GM19351 (cell line): ENCODE measurements around the gene CXCL12.

Source experiments
- ATAC-seq: cut with Tn5 transposase; IDR thresholded peaks from one replicate; pipeline ENCODE4 v1.9.1; 2021; ENCODE audit warnings: mild to moderate bottlenecking, moderate library complexity; ENCODE audit not compliant: unreplicated experiment

CXCL12 gene

DNA sequence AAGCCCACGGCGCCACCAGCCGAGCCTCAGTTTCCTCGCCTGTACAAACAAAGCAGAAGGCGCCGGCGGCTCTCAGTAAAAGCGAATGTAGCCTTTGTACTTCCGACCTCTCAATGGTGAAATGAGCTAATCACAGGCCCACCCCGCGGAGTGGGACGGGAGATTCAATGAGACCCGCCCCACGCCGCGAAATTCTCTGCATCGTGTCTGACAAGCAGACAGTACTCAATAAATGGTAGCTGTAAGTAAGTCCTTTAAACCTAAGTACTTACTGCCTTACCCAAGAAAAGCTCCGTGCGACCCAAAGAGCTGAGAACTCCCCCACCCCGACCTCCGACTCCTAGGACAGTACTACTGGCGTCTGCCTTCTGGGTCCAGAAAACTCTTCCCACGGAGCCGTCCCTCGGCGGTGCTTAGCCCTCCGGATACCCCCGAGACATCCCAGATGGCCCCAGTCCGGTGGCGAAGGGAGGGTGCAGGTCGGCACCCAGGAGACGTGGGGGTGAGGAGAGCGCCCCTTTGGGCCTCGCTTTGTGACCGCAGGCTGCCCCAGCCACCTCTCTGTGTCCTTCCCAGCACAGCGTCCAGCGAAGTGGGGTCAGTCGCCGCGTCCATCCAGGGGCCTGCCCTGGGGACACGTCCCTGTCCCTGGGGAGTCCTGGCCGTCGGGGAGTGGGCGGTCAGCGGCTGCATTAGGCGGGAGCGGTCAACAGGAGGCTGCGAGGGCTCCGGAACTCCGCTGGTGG, 972 bp upstream of the CXCL12 start:
- ATAC-seq = no peak

DNA sequence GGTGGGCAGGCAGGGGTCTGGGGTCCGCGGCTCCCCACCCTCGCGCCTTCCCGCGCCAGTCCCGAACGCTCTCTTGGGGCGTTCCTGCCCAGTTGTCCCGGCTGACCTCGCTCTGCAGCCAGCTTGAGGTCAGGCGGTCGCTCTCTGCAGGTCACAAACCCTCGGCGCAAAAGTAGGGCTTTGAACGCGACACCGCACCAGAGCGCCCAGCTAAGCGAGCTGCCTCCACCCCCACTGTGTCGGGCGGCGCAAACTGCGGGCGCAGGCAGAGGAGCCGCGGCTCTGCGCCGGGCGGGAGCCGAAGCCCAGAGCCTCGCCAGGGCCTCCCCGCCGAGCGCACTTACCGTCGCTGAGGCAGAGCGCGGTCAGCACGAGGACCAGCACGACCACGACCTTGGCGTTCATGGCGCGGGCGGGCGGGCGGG, 284 bp downstream of the CXCL12 start:
- ATAC-seq = no peak

DNA sequence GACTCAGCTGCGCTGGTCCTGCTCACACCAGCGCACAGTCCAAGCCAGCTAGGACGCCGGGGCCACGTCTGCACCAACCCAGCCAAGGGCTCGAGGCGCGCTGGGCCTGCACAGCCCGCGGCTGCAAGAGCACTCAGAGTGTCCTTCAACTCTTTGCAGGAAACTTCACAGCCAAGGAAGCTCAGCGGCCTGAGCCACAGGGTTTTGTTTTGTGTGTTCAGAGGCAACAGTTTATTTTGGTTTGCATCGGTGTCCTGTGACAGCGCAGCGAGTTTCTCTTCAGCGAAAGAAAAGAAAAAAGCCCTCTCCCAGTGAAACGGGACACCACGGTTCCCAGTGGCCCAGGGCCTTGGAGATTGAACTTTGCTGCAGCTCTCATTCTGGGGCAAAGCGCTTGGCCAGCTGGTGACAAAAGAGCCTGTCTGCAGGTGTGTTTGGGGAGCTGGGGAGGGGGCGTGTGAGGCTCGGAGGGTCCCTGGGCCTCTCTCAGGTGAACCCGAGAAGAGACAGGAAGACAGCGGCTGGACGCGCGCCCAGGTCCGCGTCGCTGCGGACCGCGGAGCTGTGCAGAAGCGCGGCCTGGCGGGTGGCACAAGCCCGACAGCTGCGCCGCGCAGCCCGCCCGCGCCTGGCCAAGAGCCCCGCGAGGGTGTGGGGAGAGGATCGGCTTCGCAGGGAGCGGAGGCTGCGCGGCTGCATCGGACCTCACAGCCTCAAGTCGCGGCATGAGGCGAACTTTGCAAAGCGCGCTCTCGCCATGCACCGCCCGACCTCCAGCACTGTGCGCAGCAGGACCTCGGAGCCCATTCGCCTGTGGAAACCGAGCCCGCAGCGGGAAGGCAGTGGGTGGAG, 922 bp downstream of the CXCL12 start:
- no peak for ATAC-seq

DNA sequence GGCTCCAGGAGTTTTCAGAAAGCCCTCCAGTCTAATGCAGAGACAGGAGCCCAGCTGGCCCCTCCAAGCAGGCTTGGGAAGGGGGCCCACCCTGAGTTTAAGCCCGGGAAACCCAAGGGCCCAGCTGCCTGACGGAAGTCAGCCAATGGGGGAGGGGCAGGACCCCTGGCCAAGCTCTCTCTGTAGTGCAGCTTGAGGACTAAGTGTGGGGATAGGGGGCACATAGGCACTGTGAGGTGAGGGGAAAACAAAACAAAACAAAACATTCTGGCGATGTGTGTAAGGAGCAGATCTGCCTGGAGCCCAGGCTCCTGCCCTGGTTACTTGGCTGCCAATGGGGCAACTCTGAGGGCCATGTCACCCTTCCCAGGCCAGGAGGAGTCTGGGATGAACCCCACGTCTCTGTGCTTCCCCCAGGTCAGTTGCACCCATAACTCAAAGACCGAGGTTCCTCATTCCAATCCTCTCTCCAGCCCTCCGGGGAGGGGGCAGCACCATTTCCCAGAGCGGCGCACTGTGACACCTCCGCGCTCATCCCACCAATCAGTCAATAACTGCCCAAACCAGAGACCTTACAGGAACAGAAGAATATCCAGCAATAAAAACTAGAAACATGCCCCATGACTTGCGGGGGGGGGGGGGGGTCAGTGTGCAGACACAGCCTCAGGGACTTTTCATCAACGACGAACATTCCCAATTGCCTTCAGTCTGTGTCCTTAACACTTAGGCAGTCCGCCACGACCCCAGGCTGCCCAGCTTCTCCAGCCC, 1.7 kb downstream of the CXCL12 start:
- no peak for ATAC-seq

DNA sequence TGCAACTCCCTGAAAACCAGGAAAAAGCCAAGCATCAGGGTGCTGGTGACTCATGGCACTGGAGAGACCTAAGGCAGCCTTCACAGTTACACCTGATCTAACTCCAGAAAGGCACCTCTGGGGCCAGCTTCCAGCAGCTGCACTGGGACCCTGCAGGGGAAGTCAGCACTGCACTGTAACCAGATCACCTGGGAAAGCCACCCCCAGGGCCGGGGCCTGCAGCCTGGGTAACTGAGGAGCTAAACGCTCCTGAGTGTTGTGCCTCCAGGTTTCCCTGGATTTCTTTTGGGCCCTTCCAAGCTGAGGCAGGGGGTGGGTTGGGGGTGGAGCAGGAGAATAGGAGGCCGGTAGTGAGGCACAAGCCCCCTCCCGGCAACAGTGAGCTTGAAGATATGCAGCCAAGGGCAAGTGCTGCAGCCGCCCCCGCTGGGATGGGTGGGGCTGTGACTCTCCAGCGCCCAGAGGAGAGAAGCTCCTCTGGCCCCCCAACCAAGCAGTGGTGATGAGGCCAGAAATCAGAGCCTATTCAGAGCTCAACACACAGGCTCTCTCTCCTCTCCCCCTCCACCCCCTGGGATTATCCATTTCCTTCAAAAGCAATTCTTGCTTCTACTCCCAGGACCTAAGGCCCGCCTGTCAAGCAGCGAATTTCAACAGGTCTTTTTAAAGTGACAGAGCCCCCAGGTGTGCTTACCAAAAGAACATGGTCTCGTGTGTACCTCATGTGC, 2.6 kb downstream of the CXCL12 start:
- ATAC-seq = no peak

DNA sequence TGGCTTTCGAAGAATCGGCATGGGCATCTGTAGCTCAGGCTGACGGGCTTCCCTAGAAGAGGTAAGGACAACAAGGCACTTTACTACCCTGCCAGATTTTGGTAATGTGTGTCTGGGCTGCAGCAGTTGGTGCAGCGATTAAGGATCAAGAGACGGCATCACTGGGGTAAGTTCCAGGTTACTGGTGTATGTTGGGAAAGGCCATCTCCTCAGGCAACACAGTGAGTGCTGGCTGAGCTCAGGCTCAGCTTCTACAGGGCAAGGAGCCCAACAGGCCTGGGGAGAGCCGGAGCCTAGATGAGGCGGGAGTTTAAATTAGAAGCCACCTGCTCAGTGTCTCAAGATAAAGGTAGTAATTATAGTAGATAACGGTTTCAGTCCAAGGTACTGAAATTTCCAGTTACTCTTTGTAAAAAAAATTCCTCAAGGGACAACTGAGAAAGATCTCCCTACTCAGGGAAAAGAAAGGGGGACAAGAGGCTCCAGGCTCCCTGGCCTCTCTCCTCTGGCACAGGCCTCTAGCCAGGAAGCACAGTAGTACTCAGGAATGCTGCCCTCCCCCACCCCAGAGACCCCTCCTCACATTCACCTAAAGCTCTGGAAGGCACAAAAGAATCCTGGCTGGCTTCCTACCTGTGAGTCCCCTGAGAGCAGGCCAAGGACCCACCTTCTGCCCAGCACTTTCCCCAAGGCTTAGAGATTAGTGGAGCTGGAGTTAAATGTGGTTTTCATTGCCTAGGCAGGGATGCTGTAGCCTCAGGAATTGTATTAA, 3.9 kb downstream of the CXCL12 start:
- no peak for ATAC-seq

DNA sequence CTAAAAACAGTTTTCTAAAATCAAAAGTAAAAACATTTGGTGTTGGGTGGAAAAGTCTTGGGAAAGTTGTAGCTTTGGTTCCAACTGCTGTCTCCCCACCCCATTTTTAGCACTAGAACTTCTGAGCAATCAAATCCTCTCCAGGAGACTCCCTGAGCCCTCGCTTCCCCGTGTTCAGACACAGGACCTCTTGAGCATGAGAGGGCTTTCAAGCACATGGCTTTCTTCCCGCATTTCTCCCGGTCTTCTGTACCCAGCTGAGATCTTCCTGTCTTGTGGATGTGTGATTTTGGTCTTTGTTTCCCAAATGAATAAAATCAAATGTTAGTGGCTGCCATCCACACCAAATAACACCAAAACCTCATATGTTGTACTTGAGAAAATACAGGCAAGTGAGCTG, 5.0 kb downstream of the CXCL12 start:
- ATAC-seq = no peak

DNA sequence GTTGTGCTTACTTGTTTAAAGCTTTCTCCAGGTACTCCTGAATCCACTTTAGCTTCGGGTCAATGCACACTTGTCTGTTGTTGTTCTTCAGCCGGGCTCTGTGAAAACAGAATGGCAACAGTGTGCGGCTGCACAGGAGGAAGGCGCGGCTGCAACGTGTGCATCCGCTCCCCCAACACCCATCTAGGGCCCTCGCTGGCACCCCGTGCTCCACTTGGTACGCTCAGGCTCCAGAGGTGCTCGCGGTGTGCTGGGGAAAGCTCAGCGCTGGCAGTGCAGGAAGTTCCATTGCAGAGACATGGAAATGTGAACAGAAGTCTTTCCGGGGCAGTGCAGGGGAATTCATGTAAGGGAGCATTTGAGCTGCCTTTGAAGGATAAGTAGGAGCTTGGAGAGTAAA, 6.3 kb downstream of the CXCL12 start:
- no peak for ATAC-seq

DNA sequence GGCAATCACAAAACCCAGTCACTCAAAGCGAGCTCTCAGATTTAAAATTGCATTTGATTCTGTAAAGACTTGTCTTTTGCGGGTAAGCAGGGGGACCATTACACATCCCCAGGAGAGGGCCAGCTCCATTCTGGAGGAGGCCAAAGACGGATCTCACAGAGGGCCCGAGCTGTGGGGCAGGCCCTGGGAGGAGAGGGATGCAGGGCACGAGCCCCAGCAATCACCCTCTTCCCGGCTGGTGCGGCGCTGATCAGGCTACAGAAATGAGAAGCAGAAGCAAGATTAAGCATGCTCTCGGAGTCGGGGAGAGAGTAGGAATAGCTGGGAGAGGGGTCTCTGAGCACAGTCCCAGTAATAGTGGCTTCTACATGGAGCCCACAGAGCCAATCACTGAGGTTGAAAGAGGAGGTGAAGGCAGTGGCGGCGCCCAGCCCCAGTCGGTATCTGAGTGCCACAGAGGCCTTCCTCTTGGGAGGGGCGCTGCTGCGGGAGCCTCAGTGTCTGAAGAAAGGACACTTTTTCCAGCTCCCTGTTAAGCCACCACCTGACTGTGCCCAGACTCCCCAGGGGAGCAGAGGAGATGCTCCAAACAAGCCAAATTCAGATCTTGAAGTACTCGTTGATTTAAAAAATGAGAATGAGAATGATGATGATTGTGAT, 7.1 kb downstream of the CXCL12 start:
- ATAC-seq = no peak

DNA sequence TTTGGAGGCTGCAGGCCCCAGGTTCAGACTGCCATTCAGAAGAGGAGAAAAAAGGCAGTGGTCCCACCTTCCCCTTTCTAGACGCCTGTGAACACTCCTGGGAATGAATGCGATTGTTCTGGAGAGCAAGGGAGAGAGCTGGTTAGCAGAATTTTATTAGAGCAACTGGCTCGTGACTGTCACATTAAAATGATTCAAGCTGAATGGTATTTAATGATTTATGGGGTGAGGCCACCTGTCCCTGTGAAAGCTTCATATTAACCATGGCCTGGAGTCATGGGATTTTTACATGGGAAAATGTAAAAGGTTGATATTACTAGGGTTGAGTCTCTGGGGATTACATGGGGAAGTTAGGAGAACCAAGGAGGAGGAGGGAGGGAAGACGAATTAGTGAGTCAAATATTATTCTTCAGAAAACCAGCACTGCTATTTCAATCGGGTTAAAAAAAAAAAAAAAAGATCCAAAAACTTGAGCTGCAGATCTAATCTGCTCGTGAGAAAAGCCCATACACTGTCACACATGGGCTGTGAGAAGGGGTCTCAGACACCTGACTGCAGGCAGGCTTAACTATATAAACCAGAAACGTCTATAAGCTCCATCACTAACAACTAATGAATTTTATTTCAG, 8.3 kb downstream of the CXCL12 start:
- no peak for ATAC-seq

DNA sequence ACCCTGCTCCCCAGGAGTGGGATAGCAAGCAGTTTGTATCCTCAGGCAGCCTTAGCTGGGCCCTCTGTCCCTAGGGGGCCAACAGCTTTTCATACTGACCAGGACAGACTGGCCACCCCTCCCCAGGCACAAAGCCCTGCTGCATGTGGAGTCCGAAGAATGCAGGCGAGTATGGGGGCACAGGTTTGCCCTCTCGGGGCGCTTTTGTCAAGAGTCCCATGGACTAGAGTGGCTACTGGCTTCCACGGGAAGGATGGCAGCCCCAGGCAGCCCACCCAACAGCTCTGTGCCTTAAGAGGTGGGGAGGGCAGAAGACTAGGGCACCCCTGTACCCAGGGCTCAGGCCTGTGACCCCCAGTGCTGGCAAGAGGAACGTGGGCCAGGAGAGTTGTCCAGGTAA, 10.7 kb downstream of the CXCL12 start:
- no peak for ATAC-seq

DNA sequence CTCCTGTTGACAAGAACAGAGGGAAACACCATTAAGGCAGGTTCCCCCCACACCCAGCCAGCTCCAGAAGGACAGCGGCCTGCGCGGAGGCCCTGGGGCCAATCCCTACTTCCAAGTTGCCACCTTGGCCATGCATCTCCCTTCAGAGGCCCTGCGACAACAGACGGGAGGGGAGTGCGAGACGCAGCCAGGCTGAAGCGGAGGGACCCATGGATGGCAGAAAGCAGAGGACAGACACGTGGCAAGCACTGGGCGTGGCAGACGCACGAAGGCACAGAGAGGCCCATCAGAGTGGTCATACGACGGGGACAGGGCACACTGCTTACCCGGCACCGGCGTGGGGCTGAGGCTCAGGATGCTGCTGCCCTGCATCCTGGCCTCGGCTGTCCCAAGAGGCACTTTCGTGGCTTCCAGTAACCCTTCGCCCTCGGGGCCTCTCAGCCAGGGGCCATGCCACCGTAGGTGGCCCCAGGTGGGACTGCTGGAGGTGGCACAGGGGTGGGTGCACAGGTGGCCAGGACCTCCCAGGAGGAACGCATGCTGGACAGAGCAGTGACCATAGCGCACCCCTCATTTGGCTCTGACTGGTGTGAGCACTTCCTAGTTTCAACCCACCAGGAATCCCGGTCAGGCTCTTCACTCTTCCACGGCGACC, 11.4 kb downstream of the CXCL12 start:
- ATAC-seq = no peak

DNA sequence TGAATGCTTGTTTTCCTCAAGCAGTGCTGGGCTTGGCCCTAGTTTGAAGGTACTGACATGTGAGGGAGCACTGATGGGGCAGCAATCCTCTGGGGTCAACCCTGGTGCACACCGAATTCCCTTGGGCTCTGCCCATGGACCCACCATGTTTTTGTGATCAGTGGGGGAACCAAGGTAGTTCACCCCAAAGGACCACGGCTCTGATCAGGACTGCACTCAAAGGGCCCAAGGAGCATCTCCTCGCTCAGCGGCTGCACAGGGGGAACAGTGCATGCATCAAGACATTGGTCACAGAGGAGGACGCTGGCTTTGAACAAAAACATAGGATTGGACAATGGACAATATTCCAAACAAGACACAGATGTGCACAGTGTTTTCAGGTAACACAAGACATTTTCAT, 12.7 kb downstream of the CXCL12 start:
- no peak for ATAC-seq

DNA sequence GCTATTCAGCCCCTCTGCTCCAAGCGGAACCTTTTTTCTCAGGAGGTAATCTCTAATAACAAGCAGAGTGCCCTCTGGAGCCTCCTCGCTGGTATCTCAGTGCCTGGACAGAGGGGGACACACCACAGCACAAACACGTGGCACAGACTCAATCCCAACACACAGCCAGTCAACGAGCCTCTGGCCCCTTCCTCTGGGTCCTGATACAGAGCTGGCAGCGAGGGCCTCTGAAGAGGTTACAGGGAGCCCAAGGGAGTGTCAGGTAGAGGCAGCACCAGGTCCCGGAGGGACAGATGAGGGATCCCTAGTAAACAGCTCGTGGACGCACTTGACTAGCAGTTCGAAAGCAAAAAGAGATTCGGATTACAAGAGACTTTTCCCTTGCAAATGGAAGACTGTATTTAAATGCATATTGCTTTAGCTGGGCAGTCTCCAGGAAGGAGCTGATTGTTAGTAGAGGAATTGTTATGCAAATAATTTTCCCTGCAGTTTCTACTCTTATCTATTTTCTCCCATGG, 14.1 kb downstream of the CXCL12 start:
- ATAC-seq = no peak

DNA sequence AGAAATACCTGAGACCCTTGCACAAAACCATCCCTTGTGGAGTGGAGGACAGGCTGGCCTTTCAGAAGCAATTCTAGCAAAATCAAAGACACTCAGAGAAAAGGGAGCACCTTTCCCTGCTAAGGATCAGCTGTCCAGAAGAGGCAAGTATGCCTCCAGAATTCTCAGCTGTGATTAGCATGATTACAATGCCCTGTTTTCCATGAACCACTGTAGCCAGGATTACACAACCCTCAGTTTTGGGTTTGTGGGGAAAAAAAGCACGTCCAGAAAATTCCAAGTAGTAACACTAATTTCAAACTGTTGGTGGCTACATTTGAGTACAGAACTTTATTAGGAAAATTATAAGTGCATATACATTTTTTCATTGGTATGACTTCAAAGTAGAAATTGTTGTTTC, 15.0 kb downstream of the CXCL12 start:
- ATAC-seq = no peak

DNA sequence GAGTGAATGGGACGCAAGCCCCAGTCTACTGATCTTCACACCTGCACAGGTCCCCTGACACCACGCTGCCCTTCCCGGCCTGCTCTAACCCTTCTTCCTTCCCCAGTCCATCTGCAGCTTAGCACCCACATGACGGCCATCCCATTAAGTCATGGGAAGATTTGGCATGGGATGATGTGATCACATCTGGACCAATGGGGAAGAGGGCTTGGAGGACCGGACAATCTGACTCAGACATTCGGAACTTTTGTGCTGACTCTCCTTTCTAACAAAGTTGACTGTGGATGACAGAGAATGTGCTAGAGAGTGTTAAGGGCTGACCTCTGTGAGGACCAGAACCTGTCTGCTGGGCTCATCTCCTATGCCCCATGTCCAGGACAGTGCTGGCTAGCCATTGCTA, 15.6 kb downstream of the CXCL12 start:
- ATAC-seq = no peak

DNA sequence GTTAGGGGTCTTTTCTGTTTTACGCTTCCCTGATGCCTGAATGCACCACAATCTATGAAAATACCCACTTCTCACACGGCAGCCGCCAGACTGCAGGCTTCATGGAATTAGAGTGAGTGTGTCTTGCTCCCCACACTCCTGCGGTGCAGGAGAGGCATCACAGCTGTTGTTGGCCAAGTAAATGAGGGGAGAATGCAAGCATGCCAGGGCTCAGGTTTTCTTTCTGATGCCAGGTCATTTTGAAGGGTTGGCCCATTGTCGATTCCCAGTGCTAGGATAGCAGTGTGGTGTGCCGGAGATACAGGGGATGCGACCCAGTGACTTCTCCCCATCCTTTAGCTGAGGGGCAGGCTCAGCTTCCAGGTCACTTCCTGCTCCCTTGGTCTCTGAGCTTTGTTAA, 16.3 kb downstream of the CXCL12 start:
- ATAC-seq = no peak

DNA sequence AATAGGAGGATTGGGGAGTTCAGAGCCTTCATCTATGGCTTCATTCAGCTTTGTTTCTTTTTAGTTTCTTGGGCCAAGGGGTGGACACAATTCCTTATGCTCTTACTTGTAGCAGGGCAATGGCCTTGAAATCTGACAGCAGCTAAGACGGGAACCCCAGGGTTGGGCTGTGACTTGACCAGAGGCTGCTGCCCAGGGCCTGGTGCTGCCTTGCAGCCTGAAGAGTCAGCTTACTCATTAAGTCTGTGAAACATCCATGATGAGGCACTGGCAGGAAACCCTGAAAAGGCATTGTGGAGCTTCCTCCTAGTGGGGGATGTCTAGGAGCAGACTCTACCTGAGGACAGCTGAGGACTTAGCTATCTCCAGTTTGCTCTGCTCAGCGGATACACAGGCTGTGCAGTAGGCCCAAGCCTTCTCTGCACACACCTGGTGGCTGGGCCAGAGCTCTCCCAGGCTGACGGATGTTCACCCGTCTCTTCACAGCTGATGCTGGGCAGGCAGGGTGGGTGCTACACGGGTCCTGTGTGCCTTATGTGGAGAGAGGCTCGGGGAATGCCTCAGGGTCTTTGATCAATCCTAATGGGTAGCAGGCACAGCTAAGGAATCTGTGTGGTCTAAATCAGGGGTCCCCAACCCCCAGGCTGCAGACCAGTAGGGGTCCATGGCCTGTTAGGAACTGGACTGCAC, 17.8 kb downstream of the CXCL12 start:
- ATAC-seq = no peak
